H1 (cell line): ENCODE data around the gene TM9SF3. TPM values are rescaled to one million over a fixed set of nuclear protein-coding genes. Genes with fewer than 3 reads are reported as not detected.

Experiments used
- CTCF ChIA-PET: fragments of 300-600 bp; sonication (Branson Sonifier 250); formaldehyde crosslinking; loops from one replicate; lab custom pipeline; 2021; ENCODE audit not compliant: partially characterized antibody; lab: Charles Lee
- POLR2A ChIA-PET: fragments of 300-600 bp; sonication (Branson Sonifier 250); formaldehyde crosslinking; loops from one replicate; lab custom pipeline; 2021; ENCODE audit warnings: inconsistent platforms; ENCODE audit not compliant: partially characterized antibody; lab: Charles Lee
- DNase-seq, 2 experiments: peaks; one replicate each; pipeline versions ENCODE4 v3.0.0 to v3.0.0-alpha.2; 2010 to 2022; ENCODE audit warnings: low spot score in 2 of 2, low read depth in 1 of 2, mixed read lengths in 1 of 2
- FAIRE-seq: peaks from 2 replicates; lab custom pipeline; 2011; peaks lifted over from hg19 to GRCh38; lab: Jason Lieb, UNC
- H2AFZ ChIP-seq: 2 replicates; pipeline ENCODE4 v1.8.1; 2012; ENCODE audit warnings: low read length, inconsistent platforms
- H2AK5ac ChIP-seq: 2 replicates; pipeline ENCODE4 v1.6.1; 2013; ENCODE audit warnings: low read depth, low read length
- H2BK120ac ChIP-seq: replicated peaks from 2 replicates; pipeline ENCODE3; 2013; ENCODE audit warnings: low read depth, low read length, inconsistent platforms
- H2BK12ac ChIP-seq: 2 replicates; pipeline ENCODE4 v1.6.1; 2013; ENCODE audit warnings: low read depth, low read length
- H2BK15ac ChIP-seq: 2 replicates; pipeline ENCODE4 v1.6.1; 2013; ENCODE audit warnings: low read length
- H2BK20ac ChIP-seq: 2 replicates; pipeline ENCODE4 v1.6.1; 2013; ENCODE audit warnings: low read length
- H2BK5ac ChIP-seq: 2 replicates; pipeline ENCODE4 v1.6.1; 2013; ENCODE audit warnings: low read depth, low read length
- H3K14ac ChIP-seq: 2 replicates; pipeline ENCODE4 v1.6.1; 2013; ENCODE audit warnings: inconsistent platforms; ENCODE audit not compliant: insufficient read length
- H3K18ac ChIP-seq: 2 replicates; pipeline ENCODE4 v1.6.1; 2013; ENCODE audit warnings: low read length; ENCODE audit errors: extremely low read depth
- H3K23ac ChIP-seq: 2 replicates; pipeline ENCODE4 v1.6.1; 2013; ENCODE audit warnings: inconsistent platforms; ENCODE audit not compliant: insufficient read length
- H3K23me2 ChIP-seq: 2 replicates; pipeline ENCODE4 v1.6.1; 2013; ENCODE audit warnings: low read depth, low read length
- H3K27ac ChIP-seq: 2 replicates; pipeline ENCODE4 v1.6.1; 2011; ENCODE audit warnings: low read depth, low read length, inconsistent platforms
- H3K27me3 ChIP-seq, 4 experiments: replicated peaks in 1 of 4; 1 replicate in 1 of 4; 2 replicates in 3 of 4; pipeline versions ENCODE4 v1.6.1 to v1.8.1; 2011 to 2013; ENCODE audit warnings: low read length in 3 of 4, mild to moderate bottlenecking in 3 of 4, inconsistent platforms in 2 of 4, mixed read lengths in 2 of 4, moderate library complexity in 1 of 4; ENCODE audit not compliant: control insufficient read depth in 3 of 4, insufficient read depth in 3 of 4; ENCODE audit errors: extremely low read depth in 1 of 4
- H3K36me3 ChIP-seq, 4 experiments: 2 replicates each; pipeline versions ENCODE4 v1.6.1 to v1.8.1; 2011 to 2013; ENCODE audit warnings: mild to moderate bottlenecking in 4 of 4, low read length in 3 of 4, moderate library complexity in 2 of 4, control low read depth in 1 of 4, inconsistent platforms in 1 of 4; ENCODE audit not compliant: insufficient read depth in 4 of 4, control insufficient read depth in 2 of 4
- H3K4ac ChIP-seq: replicated peaks from 2 replicates; pipeline ENCODE3; 2013; ENCODE audit warnings: low read length, low read depth, mixed read lengths, inconsistent platforms; ENCODE audit not compliant: insufficient read length
- H3K4me1 ChIP-seq, 4 experiments: replicated peaks in 1 of 4; 1 replicate in 1 of 4; 2 replicates in 3 of 4; pipeline versions ENCODE4 v1.6.1 to v1.8.1; 2011 to 2013; ENCODE audit warnings: low read length in 3 of 4, inconsistent platforms in 2 of 4, mixed read lengths in 1 of 4; ENCODE audit not compliant: insufficient read depth in 4 of 4, control insufficient read depth in 3 of 4
- H3K4me2 ChIP-seq, 2 experiments: 2 replicates each; pipeline versions ENCODE4 v1.6.1 to v1.8.1; 2011 to 2013; ENCODE audit warnings: low read depth in 2 of 2, low read length in 2 of 2, control low read depth in 1 of 2, inconsistent platforms in 1 of 2, mild to moderate bottlenecking in 1 of 2; ENCODE audit not compliant: insufficient read depth in 1 of 2
- H3K4me3 ChIP-seq, 4 experiments: fragments of 200-600, 300-600 bp in 1 of 4; sonication (generic), shearing (Covaris generic), sonication (Bioruptor Twin) in 1 of 4; 2 replicates each; pipeline versions ENCODE4 v1.5.1 to v1.8.1; 2011 to 2016; ENCODE audit warnings: low read length in 4 of 4, low read depth in 3 of 4, control low read depth in 2 of 4, inconsistent platforms in 2 of 4, mild to moderate bottlenecking in 2 of 4, mixed read lengths in 1 of 4, moderate library complexity in 1 of 4; ENCODE audit not compliant: insufficient read depth in 2 of 4; ENCODE audit errors: extremely low read depth in 1 of 4
- H3K56ac ChIP-seq: replicated peaks from 2 replicates; pipeline ENCODE3; 2013; ENCODE audit warnings: low read depth, mild to moderate bottlenecking, mixed read lengths, low read length, inconsistent platforms; ENCODE audit not compliant: insufficient read length
- H3K79me1 ChIP-seq: 2 replicates; pipeline ENCODE4 v1.6.1; 2013; ENCODE audit warnings: low read depth, low read length, control low read depth
- H3K79me2 ChIP-seq, 2 experiments: 2 replicates each; pipeline versions ENCODE4 v1.6.1 to v1.8.1; 2012 to 2013; ENCODE audit warnings: low read length in 2 of 2, mild to moderate bottlenecking in 2 of 2, inconsistent platforms in 1 of 2; ENCODE audit not compliant: insufficient read depth in 2 of 2, control insufficient read depth in 1 of 2
- H3K9ac ChIP-seq, 4 experiments: replicated peaks in 1 of 4; 1 replicate in 1 of 4; 2 replicates in 3 of 4; pipeline versions ENCODE4 v1.6.1 to v1.8.1; 2011 to 2013; ENCODE audit warnings: low read depth in 3 of 4, low read length in 3 of 4, control low read depth in 2 of 4, mild to moderate bottlenecking in 2 of 4, moderate library complexity in 2 of 4, inconsistent platforms in 1 of 4; ENCODE audit errors: extremely low read depth in 1 of 4
- H3K9me3 ChIP-seq, 2 experiments: 2 replicates each; pipeline versions ENCODE4 v1.6.1 to v1.8.1; 2012 to 2013; ENCODE audit warnings: mild to moderate bottlenecking in 2 of 2, moderate library complexity in 2 of 2, control low read depth in 1 of 2, inconsistent platforms in 1 of 2, low read depth in 1 of 2, low read length in 1 of 2, mixed read lengths in 1 of 2; ENCODE audit not compliant: insufficient read depth in 2 of 2
- H4K20me1 ChIP-seq, 2 experiments: replicated peaks in 1 of 2; 2 replicates each; pipeline versions ENCODE3 to v1.8.1; 2011 to 2013; ENCODE audit warnings: inconsistent platforms in 2 of 2, low read length in 2 of 2, mild to moderate bottlenecking in 1 of 2; ENCODE audit not compliant: insufficient read depth in 2 of 2, control insufficient read depth in 1 of 2
- H4K5ac ChIP-seq: 2 replicates; pipeline ENCODE4 v1.6.1; 2013; ENCODE audit warnings: low read length, low read depth, mixed read lengths, inconsistent platforms; ENCODE audit not compliant: insufficient read length
- H4K8ac ChIP-seq: 2 replicates; pipeline ENCODE4 v1.8.0; 2013; ENCODE audit warnings: mild to moderate bottlenecking, moderate library complexity, low read length, inconsistent platforms; ENCODE audit not compliant: insufficient read depth; ENCODE audit errors: extremely low read depth
- H4K91ac ChIP-seq: replicated peaks from 2 replicates; pipeline ENCODE3; 2013; ENCODE audit warnings: low read length, mixed read lengths, inconsistent platforms; ENCODE audit not compliant: insufficient read length
- WGBS, 2 experiments: shearing (Covaris generic) in 1 of 2; methylation state at CpG; one replicate each; pipeline versions ENCODE4 v1.1.6 to v1.1.7; 2013 to 2015; ENCODE audit warnings: low lambda C conversion rate in 2 of 2, mixed read lengths in 2 of 2, inconsistent platforms in 1 of 2, low coverage in 1 of 2, missing lambda C conversion rate in 1 of 2; ENCODE audit not compliant: insufficient replicate concordance in 2 of 2, insufficient coverage in 1 of 2, insufficient read length in 1 of 2; ENCODE audit errors: extremely low coverage in 1 of 2, missing lambda C conversion rate in 1 of 2; 5-methylcytosine and 5-hydroxymethylcytosine counted together
- polyA plus RNA-seq, 7 experiments: library from polyadenylated mRNA; depleted of rRNA in 3 of 7; stranded (reverse) in 5 of 7; unstranded in 2 of 7; fragments of >200 nt in 5 of 7; fragments of 200-250 nt in 2 of 7; gene quantifications; 1 replicate in 5 of 7; 2 replicates in 1 of 7; 4 replicates in 1 of 7; pipeline versions ENCODE4 v1.2.1 to v1.2.3, GENCODE V29; 2011 to 2013; ENCODE audit warnings: missing spikeins in 2 of 7, mixed read lengths in 2 of 7
- total RNA-seq: library from RNA; stranded (reverse); fragmentation: NEBNext Ultra II Directional; extraction: Animal tissue kit (Norgen Biotek cat#: 25700); gene quantifications from 2 replicates; pipeline ENCODE4 v1.2.1, GENCODE V29; 2021

TM9SF3 gene
- total and polyA plus RNA-seq, 2 of the 8 experiments (the other 6 are each of a cell fraction or from before 2014, with no cell fraction given) = 123 to 127 TPM

DNA sequence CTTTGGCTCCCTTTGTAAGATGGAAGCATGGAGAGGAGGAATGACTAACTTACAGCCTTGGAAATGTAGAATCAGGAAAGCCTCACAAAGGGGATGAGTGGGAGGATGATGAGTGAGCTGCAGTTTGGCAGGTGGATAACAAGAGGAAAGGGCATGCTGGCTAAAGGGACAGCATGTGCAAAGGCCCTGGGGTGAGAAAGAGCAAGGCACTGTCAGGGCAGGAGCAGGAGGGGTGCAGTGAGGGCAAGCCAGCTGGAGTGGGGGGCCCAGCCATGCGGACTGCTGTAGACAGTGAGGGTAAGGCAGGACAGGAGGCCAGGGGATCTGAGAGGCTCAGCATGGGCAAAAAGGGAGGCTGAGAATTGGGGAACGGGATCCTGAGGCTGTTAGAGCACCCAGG is 93.6 kb downstream of the TM9SF3 start:
- Histone ChIP-seq H3K4me2 (no peak overlapping the region), H3K27ac (no peak overlapping the region), H3K56ac (no peak overlapping the region), H3K79me1 (no peaks in the 10 kb centered on the region), H3K4ac (no peak overlapping the region), H2AK5ac (no peak overlapping the region), H2BK15ac (no peak overlapping the region), H3K79me2 (no peaks in the 10 kb centered on the region), H2BK120ac (no peak overlapping the region), H3K4me1 (peaks cover 0 to 3% (median 0%) of the 10 kb centered on the region in 4 experiments; a peak in 1 of 7 replicates), H3K27me3 (no peaks in the 10 kb centered on the region), H3K23ac (no peak overlapping the region), H4K20me1 (no peaks in the 10 kb centered on the region), H4K8ac (no peak overlapping the region), H2BK12ac (no peak overlapping the region), H3K18ac (no peak overlapping the region), H3K4me3 (no peak overlapping the region), H3K23me2 (no peaks in the 10 kb centered on the region), H3K9me3 (no peaks in the 10 kb centered on the region), H3K14ac (no peak overlapping the region), H2AFZ (no peak overlapping the region), H3K9ac (no peak overlapping the region), H4K91ac (no peak overlapping the region), H2BK5ac (no peak overlapping the region), H2BK20ac (no peak overlapping the region), H3K36me3 (no peaks in the 10 kb centered on the region), H4K5ac (no peak overlapping the region)
- ChIA-PET CTCF (interaction anchor here (1.0 to 13.1 kb wide), 8 partner anchors 9 to 125 kb away, joined by 3 to 276 read pairs (median 27); partner anchors contain the start of gene TLL2), POLR2A (no interaction called here)
- 90% methylated on average over 2 of the region's 2 CpGs; no CpG with 5 or more reads in 1 of the 2 experiments for WGBS, 2 experiments
- DNase-seq (no peak), FAIRE-seq (no peak)
